ENCODE data around the gene CYTH1.

The CYTH1 gene

DNA sequence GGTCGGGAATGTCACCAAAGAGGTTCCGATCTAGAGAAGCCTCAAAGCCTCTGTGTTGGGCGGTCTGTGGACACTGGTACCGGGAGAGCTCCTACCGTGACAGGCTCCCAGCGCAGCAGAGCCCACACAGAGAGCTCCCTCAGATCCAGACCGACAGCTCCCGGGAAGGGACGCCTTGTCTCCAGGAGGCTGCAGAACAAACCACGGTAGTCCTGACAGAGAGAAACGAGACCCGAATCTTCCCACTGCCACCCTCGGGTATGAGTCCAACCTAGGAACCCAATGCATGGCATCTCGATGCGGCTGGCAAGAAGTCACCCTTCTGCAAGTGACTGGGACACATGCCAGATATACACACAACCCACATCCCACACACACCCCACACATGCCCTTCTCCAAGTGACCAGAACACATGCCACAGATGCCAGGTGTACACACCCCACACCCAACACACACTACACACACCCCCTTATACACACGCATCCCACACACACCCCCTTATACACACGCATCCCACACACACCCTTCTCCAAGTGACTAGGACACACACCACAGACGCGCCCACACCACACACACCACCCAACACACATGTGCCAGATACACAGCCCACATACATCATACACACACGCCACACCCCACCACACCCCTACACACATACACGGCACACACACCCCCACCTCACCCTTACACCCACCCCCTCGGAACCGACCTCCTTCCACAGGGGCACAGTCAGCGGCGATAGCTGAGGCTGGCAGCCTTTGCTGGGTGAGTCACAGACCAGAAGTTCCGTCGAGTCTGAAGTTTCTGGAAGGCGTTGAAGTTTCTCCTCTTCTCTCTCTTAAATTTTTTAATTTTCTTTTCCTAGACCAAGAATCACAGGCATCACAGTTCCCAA is 15.9 kb upstream of the CYTH1 start:
- H3K4me1 ChIP-seq (ENCODE audit: insufficient read depth, low read length) = no peaks in the 10 kb centered on the region
- peaks cover 39% of the 10 kb centered on the region for H3K36me3 ChIP-seq (ENCODE audit: insufficient read depth, low read length)
- H3K9ac ChIP-seq (ENCODE audit: low read depth, low read length) = no peak overlapping the region
- no peaks in the 10 kb centered on the region for H3K9me3 ChIP-seq (ENCODE audit: control insufficient read depth, insufficient read depth, low read length)

DNA sequence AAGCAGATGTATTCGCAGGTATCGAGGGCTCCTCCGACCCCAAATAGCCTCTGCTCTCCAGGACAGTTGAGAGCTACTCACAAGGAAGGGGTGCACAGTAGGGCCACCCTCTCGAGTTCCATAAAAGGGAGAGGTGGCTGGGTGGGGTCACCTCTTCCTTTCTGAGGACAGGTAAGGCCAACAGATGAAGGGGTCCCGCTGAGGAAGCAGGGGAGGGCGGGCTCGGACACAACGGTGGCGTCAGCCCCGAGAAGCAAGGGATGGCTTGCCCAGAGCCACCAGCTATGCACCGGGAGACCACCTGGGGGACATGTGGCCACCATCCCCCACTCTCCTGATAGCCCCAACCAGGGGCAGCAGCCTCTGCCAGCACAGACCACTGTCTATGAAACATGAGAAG is 15.1 kb upstream of the CYTH1 start:
- Histone ChIP-seq H3K9me3 (ENCODE audit: control insufficient read depth, insufficient read depth, low read length) (no peaks in the 10 kb centered on the region), H3K9ac (ENCODE audit: low read depth, low read length) (no peak overlapping the region), H3K36me3 (ENCODE audit: insufficient read depth, low read length) (peaks cover 33% of the 10 kb centered on the region), H3K4me1 (ENCODE audit: insufficient read depth, low read length) (no peaks in the 10 kb centered on the region; the same call in 1 of the 2 replicates)

DNA sequence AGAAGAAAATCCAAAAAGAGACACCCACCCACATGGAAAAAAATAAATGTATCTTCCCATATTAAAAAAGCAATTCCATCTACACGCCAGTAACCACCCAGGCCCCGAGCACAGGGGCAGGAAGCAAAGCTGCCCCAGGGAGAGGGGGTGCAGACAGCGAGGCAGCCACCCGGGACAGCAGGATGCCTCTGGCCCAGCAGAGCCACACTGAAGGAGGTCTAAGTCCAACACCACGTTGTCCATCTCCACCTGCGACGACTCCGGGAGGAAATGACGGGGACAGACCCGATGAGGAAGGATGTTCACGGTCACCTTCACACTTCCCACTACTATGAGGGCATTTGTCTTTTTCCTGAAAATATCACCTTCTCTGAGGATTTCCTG is 14.4 kb upstream of the CYTH1 start:
- Histone ChIP-seq H3K36me3 (ENCODE audit: insufficient read depth, low read length) (peaks cover 33% of the 10 kb centered on the region), H3K9me3 (ENCODE audit: control insufficient read depth, insufficient read depth, low read length) (no peaks in the 10 kb centered on the region), H3K9ac (ENCODE audit: low read depth, low read length) (no peak overlapping the region), H3K4me1 (ENCODE audit: insufficient read depth, low read length) (peaks cover 5% of the 10 kb centered on the region; the same call in 1 of the 2 replicates)

DNA sequence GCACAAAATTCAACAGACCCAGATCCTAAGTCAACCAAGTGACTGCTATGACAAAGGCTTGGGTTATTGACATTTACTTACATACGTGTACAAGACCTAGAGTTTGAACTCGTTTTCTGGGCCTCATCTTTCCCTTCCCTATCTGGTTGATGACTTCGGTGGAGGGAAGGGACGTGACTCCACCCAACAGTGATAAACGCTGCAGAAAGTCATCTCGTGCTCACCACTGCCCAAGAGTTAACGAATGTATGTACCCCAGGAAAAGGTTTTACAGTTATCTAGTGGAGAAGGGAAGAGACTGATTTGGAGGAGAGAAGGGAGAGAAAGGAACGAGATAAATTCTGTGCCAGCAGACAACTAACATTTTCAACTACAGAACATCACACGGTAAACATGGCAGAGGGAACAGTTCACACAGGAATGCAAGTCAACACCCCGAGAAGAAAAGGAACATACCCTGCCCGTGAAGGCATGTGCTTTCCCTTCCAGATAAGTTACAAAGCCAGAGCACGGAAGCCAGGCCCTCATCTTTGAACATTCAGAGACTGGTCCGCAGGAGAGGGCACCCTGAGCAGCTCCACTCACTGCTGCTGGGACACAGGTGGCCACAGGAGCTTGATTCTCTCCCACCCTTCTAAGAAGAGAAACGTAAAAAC is 13.9 kb upstream of the CYTH1 start:
- Histone ChIP-seq H3K9ac (ENCODE audit: low read depth, low read length) (no peak overlapping the region), H3K4me1 (ENCODE audit: insufficient read depth, low read length) (peaks cover 5% of the 10 kb centered on the region; the same call in 1 of the 2 replicates), H3K36me3 (ENCODE audit: insufficient read depth, low read length) (peaks cover 33% of the 10 kb centered on the region), H3K9me3 (ENCODE audit: control insufficient read depth, insufficient read depth, low read length) (no peaks in the 10 kb centered on the region)

DNA sequence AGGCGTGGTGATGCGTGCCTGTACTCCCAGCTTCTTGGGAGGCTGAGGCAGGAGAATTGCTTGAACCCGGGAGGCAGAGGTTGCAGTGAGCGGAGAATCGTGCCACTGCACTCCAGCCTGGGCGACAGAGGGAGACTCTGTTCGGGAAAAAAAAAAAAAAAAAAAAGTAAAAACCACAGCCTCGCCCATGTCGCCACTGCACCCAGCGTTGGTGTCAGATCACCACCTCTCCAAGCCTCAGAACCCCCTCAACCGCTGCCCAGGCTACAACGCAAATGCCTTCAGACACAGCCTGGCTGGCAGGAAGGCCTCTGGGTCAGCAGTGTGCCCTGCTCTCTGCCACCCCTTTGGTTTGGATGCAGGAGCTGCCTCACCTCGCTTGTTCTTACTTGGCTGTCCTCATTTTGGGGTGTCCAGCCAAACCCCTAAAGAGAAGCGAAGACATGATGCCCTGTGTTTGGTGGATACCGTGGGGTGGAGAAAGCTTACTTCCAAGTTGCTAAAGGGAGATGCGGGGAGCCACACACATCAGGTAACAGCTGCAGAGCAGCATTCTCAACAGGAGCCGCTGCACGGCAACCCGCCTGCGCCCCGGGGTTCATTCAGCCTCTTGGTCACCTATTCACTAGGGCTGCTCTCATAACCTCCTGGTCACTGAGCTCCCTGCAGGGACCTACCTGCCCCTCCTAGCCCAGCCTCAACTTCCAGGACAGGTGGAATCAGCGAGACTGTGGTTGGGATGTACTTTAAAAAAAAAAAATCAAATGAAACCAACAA is 13.0 kb upstream of the CYTH1 start:
- no peaks in the 10 kb centered on the region for H3K9me3 ChIP-seq (ENCODE audit: control insufficient read depth, insufficient read depth, low read length)
- H3K4me1 ChIP-seq (ENCODE audit: insufficient read depth, low read length) = peaks cover 5% of the 10 kb centered on the region; the same call in 1 of the 2 replicates
- H3K36me3 ChIP-seq (ENCODE audit: insufficient read depth, low read length) = peaks cover 32% of the 10 kb centered on the region
- no peak overlapping the region for H3K9ac ChIP-seq (ENCODE audit: low read depth, low read length)

DNA sequence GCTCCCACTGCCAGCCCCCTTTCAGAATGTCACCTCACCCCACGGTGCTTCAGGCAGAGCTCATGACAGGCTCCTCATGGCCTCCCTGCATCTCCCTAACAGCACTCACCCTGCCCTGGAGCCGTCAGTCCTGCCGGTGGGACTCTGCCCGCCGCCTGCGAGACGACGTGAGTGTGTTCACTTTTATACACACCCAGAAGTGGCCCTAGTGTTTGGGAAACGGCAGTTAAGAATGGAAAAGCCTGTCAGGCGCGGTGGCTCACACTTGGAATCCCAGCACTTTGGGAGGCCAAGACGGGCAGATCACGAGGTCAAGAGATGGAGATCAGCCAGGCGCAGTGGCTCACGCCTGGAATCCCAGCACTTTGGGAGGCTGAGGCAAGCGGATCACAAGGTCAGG is 12.3 kb upstream of the CYTH1 start:
- Histone ChIP-seq H3K36me3 (ENCODE audit: insufficient read depth, low read length) (peaks cover 28% of the 10 kb centered on the region), H3K9me3 (ENCODE audit: control insufficient read depth, insufficient read depth, low read length) (no peaks in the 10 kb centered on the region), H3K4me1 (ENCODE audit: insufficient read depth, low read length) (peaks cover 5% of the 10 kb centered on the region; the same call in 1 of the 2 replicates), H3K9ac (ENCODE audit: low read depth, low read length) (no peak overlapping the region)

DNA sequence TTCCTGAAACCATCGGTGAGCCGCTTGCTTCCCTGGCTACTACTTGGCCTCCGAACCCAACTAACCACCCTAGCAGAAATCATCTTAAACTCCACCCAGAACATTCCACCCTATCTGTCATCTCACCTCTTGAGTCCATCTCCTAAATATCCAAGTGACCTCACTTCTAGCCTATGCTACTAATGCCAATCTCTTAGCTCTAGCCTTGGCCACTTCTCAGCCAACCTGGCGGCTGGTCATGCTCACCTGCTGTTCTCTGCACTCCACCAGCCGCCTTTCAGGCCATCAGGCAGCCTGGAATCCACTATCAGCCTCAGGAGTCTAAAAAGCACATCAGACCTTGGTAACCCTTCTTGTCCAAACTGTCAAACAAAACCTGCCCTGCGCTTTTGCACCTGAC is 11.9 kb upstream of the CYTH1 start:
- Histone ChIP-seq H3K36me3 (ENCODE audit: insufficient read depth, low read length) (peaks cover 24% of the 10 kb centered on the region), H3K4me1 (ENCODE audit: insufficient read depth, low read length) (peaks cover 5% of the 10 kb centered on the region; the same call in 1 of the 2 replicates), H3K9me3 (ENCODE audit: control insufficient read depth, insufficient read depth, low read length) (no peaks in the 10 kb centered on the region), H3K9ac (ENCODE audit: low read depth, low read length) (no peak overlapping the region)

DNA sequence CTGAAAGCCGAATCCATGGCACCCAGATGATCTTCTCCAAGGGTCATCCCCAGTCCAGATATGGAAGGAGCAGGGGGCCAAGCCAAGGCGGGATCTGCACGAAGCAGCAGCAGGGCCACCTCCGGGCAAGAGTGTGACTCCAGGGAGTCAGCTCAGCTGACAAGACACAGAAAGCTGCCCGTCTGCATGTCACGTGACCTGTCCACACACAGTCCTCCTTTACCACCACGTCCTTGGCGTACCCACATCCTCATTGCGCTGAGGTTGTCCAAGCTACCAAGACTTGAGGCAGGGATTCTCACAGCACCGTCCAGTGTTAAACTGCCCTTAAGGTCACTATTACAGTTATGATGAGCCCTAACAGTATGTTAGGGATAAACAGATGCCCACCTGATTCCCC is 11.3 kb upstream of the CYTH1 start:
- Histone ChIP-seq H3K9me3 (ENCODE audit: control insufficient read depth, insufficient read depth, low read length) (no peaks in the 10 kb centered on the region), H3K4me1 (ENCODE audit: insufficient read depth, low read length) (peaks cover 5% of the 10 kb centered on the region; the same call in 1 of the 2 replicates), H3K9ac (ENCODE audit: low read depth, low read length) (no peak overlapping the region), H3K36me3 (ENCODE audit: insufficient read depth, low read length) (peaks cover 24% of the 10 kb centered on the region)

DNA sequence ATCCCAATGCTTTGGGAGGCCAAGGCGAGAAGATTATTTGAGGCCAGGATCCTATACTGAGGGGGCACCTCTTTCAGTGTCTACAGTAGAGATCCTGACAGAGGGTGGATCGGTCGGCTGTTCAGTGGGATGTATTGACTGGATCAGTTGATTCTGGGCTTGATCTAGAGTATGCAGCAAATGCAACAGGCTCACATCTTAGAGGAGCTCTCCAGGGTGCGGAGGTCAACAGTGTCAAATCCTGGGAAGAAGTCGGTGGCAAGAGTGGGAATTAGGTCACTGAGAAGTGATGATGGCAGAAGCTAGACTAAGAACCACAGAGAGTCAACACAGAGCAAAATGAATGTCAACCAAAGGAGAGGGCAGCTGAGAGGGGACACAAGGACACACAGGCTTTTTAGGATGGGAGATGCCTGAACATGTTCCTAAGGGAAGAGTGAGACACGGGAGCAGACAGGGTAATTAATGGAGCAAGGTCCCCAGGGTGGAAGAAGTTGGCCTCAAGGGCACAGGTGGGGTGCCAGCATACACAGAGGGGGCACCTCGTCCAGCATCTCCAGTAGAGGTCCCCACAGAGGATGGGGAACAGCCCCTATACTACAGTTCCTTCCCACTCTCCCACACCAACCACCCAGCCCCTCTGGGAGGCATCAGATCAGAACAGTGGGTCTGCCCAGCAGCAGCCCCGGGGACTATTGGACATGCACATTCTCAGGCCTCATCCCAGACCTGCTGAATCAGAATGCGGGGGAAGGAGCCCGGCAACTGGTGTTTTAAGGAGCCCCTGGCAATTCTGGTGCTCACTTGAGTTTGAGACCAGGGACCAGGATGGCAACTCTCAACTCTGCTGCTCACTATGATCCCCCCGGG is 10.0 kb upstream of the CYTH1 start:
- Histone ChIP-seq H3K4me1 (ENCODE audit: insufficient read depth, low read length) (peaks cover 9% of the 10 kb centered on the region), H3K36me3 (ENCODE audit: insufficient read depth, low read length) (peaks cover 15% of the 10 kb centered on the region), H3K9ac (ENCODE audit: low read depth, low read length) (no peak overlapping the region), H3K9me3 (ENCODE audit: control insufficient read depth, insufficient read depth, low read length) (no peaks in the 10 kb centered on the region)

DNA sequence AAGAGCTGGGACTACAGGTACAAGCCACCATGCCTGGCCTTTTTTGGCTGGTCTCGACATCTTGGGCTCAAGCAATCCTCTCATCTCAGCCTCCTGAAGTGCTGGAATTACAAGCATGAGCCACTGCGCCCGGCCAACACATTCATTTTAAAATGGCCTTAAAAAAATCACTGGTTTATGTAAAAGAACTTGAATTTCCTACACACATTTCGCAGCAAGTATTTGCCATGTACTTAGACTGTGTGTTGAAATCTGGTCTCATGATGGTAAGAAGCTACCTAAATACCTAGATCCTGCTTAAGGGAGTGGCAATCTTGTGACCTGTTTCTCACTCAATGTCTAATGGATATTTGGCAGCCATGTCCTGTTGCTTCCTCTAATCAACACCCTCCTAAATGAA is 8.5 kb upstream of the CYTH1 start:
- Histone ChIP-seq H3K4me1 (ENCODE audit: insufficient read depth, low read length) (peaks cover 9% of the 10 kb centered on the region), H3K9ac (ENCODE audit: low read depth, low read length) (no peak overlapping the region), H3K36me3 (ENCODE audit: insufficient read depth, low read length) (peaks cover 1% of the 10 kb centered on the region; the same call in 1 of the 2 replicates), H3K9me3 (ENCODE audit: control insufficient read depth, insufficient read depth, low read length) (no peaks in the 10 kb centered on the region)

DNA sequence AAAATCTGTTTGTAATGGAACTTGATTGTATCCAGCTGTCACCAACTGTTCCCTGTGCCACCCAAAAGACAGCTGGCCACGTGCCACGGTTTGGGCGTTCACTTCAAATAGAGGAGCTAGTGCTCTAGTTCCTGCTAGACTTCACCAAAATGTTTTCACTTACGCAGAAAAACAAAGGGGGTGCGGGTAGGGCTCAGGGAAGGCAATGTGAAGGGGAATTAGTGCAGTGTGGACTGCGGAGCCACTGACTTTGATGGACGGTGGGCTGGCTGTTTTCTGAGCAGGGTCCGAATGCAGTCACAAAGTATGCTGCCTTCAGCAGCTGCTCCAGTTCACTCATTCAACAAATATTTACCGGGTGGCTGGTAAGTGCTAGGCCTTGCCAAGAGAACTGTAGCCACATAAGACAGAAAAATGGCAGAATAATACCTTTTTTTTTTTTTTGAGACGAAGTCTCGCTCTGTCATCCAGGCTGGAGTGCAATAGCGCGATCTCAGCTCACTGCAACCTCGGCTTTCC is 7.6 kb upstream of the CYTH1 start:
- Histone ChIP-seq H3K9me3 (ENCODE audit: control insufficient read depth, insufficient read depth, low read length) (no peaks in the 10 kb centered on the region), H3K4me1 (ENCODE audit: insufficient read depth, low read length) (peaks cover 9% of the 10 kb centered on the region), H3K9ac (ENCODE audit: low read depth, low read length) (no peak overlapping the region)

DNA sequence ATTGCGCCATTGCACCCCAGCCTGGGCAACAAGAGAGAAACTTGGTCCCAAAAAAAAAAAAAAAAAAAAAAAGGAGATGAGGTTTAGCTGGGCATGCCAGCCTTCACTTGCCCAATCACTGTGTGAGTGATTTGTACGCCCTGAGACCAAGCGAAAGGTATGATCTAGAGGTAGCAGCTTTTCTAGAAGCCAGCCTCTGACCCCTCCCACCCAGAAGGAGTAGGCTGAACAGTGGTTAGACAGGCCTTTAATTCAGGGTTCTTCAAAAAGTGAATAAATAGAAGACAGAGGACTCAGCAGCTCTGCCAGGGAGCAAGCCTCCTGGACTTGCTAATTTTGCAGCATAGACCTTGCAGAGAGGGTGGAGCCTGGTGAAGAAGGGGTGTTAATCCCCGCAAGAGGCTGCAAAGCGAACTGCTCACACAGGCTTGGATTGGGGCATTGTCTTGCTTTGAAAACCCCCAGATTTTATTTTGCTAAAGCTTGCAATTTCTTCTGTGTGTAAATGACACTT is 7.1 kb upstream of the CYTH1 start:
- Histone ChIP-seq H3K9ac (ENCODE audit: low read depth, low read length) (no peak overlapping the region), H3K9me3 (ENCODE audit: control insufficient read depth, insufficient read depth, low read length) (no peaks in the 10 kb centered on the region), H3K4me1 (ENCODE audit: insufficient read depth, low read length) (peaks cover 9% of the 10 kb centered on the region)

More for the DNA sequence above, 7.6 kb upstream of the CYTH1 start:
- no peaks in the 10 kb centered on the region; the same call in 1 of the 2 replicates for H3K36me3 ChIP-seq (ENCODE audit: insufficient read depth, low read length)

DNA sequence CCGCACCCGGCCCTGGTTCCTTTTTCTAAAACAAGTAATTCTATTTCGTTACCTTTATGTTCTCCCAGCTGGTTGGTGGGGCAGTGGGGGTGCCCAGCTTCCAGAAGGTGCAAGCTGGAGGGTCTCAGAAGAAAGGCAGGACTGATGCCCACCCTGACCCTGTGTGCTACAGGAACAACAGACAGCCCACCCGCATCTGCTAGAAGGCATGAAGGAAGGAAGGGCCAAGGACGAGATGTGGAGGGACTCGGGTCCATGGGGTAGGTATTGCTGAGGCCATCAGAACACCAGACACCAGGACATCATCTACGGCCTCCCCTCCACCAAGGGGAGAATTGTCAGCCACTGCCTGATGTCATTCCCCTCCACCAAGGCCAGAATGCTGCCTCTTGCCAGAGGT is 6.4 kb upstream of the CYTH1 start:
- Histone ChIP-seq H3K9ac (ENCODE audit: low read depth, low read length) (no peak overlapping the region), H3K4me1 (ENCODE audit: insufficient read depth, low read length) (peaks cover 9% of the 10 kb centered on the region), H3K9me3 (ENCODE audit: control insufficient read depth, insufficient read depth, low read length) (no peaks in the 10 kb centered on the region), H3K36me3 (ENCODE audit: insufficient read depth, low read length) (no peaks in the 10 kb centered on the region)

More for the DNA sequence above, 7.1 kb upstream of the CYTH1 start:
- H3K36me3 ChIP-seq (ENCODE audit: insufficient read depth, low read length) = no peaks in the 10 kb centered on the region; the same call in 1 of the 2 replicates
